Tibial artery (tissue), 4 donors: ENCODE measurements around the gene CAMSAP1.

ENCODE experiments used
- DNase-seq, 2 donors: peaks; one replicate each; pipeline ENCODE4 v3.0.0-alpha.2; 2019
- H3K27ac ChIP-seq, 2 donors: fragments of 200-600 bp; sonication (generic) in 1 of 2; 1 replicate in 1 of 2; 2 replicates in 1 of 2; pipeline ENCODE4 v1.5.1; 2018 to 2019; ENCODE audit warnings: mild to moderate bottlenecking in 1 of 2
- H3K27me3 ChIP-seq, 2 donors: fragments of 200-600 bp; sonication (generic) in 1 of 2; one replicate each; pipeline versions ENCODE4 v1.5.1 to v1.6.0; 2016 to 2019
- H3K36me3 ChIP-seq, 3 donors: fragments of 200-600 bp; sonication (generic) in 2 of 3; one replicate each; pipeline ENCODE4 v1.5.1; 2016 to 2019; ENCODE audit warnings: mild to moderate bottlenecking in 2 of 3
- H3K4me1 ChIP-seq, 4 donors: fragments of 200-600 bp; sonication (generic) in 2 of 4; 1 replicate in 3 of 4; 2 replicates in 1 of 4; pipeline ENCODE4 v1.5.1; 2016 to 2019
- H3K4me3 ChIP-seq, 2 donors: fragments of 200-600 bp; sonication (generic) in 1 of 2; 1 replicate in 1 of 2; 2 replicates in 1 of 2; pipeline ENCODE4 v1.5.1; 2018 to 2019; ENCODE audit warnings: mild to moderate bottlenecking in 2 of 2
- H3K9me3 ChIP-seq, 3 donors: fragments of 200-600 bp; sonication (generic) in 1 of 3; one replicate each; pipeline ENCODE4 v1.5.1; 2016 to 2019
- CTCF ChIP-seq, 2 experiments: fragments of 200-600 bp in 1 of 2; fragments of 450-650 bp in 1 of 2; IDR thresholded peaks; one replicate each; pipeline ENCODE4 v1.5.1; 2017 to 2019; ENCODE audit warnings: antibody characterized with exemption in 2 of 2, mild to moderate bottlenecking in 1 of 2, moderate library complexity in 1 of 2
- intact Hi-C: fragments of 100-400 bp; cut with DNase I; formaldehyde crosslinking; loops from one replicate; pipeline ENCODE4 v1.15.0; 2023; ENCODE audit warnings: low total_unique reads

The CAMSAP1 gene

GRCh38 chr9:135941288-135941995 is 34.1 kb upstream of the CAMSAP1 start:
- no peak for TF ChIP-seq CTCF (IDR thresholded peaks at IDR 0.05)
- intact Hi-C loops: no loop called here
- Histone ChIP-seq H3K27ac (no peak overlapping the region), H3K9me3 (no peaks in the 10 kb centered on the region), H3K4me1 (no peaks in the 10 kb centered on the region), H3K36me3 (peaks cover 67 to 100% (median 92%) of the 10 kb centered on the region in 3 donors), H3K4me3 (no peak overlapping the region), H3K27me3 (no peaks in the 10 kb centered on the region)
- DNase-seq: no peak

- Histone ChIP-seq H3K27ac (no peak overlapping the region), H3K36me3 (peaks cover 54 to 100% (median 90%) of the 10 kb centered on the region in 3 donors), H3K4me3 (no peak overlapping the region), H3K9me3 (no peaks in the 10 kb centered on the region), H3K27me3 (no peaks in the 10 kb centered on the region), H3K4me1 (no peaks in the 10 kb centered on the region)
- intact Hi-C loops: no loop called here
- TF ChIP-seq CTCF (IDR thresholded peaks at IDR 0.05): no peak
- DNase-seq: no peak
Observed at GRCh38 chr9:135939351-135940265, 32.3 kb upstream of the CAMSAP1 start.

- H3K27me3 ChIP-seq: no peaks in the 10 kb centered on the region
- peaks cover 49 to 99% (median 81%) of the 10 kb centered on the region in 3 donors for H3K36me3 ChIP-seq
Observed at GRCh38 chr9:135937521-135938489, 30.5 kb upstream of the CAMSAP1 start.

GRCh38 chr9:135933114-135933513 is 25.8 kb upstream of the CAMSAP1 start:
- no peak overlapping the region for H3K27ac ChIP-seq
- intact Hi-C loops: no loop called here
- H3K9me3 ChIP-seq: no peaks in the 10 kb centered on the region
- H3K36me3 ChIP-seq: peaks cover 52 to 91% (median 63%) of the 10 kb centered on the region in 3 donors
- no peak for DNase-seq
- H3K27me3 ChIP-seq: no peaks in the 10 kb centered on the region
- no peak overlapping the region for H3K4me3 ChIP-seq
- TF ChIP-seq CTCF (IDR thresholded peaks at IDR 0.05): no peak
- no peaks in the 10 kb centered on the region for H3K4me1 ChIP-seq

More at GRCh38 chr9:135937521-135938489, 30.5 kb upstream of the CAMSAP1 start:
- intact Hi-C loops: no loop called here
- no peak for TF ChIP-seq CTCF (IDR thresholded peaks at IDR 0.05)
- Histone ChIP-seq H3K4me1 (no peaks in the 10 kb centered on the region), H3K27ac (no peak overlapping the region), H3K4me3 (no peak overlapping the region), H3K9me3 (no peaks in the 10 kb centered on the region)
- no peak for DNase-seq

GRCh38 chr9:135932656-135933055 is 25.3 kb upstream of the CAMSAP1 start:
- no peaks in the 10 kb centered on the region for H3K9me3 ChIP-seq
- TF ChIP-seq CTCF (IDR thresholded peaks at IDR 0.05): no peak
- intact Hi-C loops: no loop called here
- peaks cover 47 to 87% (median 58%) of the 10 kb centered on the region in 3 donors for H3K36me3 ChIP-seq
- no peak for DNase-seq
- H3K27me3 ChIP-seq: no peaks in the 10 kb centered on the region
- no peak overlapping the region for H3K4me3 ChIP-seq
- no peak overlapping the region for H3K27ac ChIP-seq
- no peaks in the 10 kb centered on the region for H3K4me1 ChIP-seq
